NCI-H2196 (cell line): ENCODE data around the gene RSPH1.

ENCODE experiments used
- DNase-seq: peaks from one replicate; lab custom pipeline; 2025; ENCODE audit not compliant: unreplicated experiment; lab: John Stamatoyannopoulos, UW

RSPH1 gene

DNA sequence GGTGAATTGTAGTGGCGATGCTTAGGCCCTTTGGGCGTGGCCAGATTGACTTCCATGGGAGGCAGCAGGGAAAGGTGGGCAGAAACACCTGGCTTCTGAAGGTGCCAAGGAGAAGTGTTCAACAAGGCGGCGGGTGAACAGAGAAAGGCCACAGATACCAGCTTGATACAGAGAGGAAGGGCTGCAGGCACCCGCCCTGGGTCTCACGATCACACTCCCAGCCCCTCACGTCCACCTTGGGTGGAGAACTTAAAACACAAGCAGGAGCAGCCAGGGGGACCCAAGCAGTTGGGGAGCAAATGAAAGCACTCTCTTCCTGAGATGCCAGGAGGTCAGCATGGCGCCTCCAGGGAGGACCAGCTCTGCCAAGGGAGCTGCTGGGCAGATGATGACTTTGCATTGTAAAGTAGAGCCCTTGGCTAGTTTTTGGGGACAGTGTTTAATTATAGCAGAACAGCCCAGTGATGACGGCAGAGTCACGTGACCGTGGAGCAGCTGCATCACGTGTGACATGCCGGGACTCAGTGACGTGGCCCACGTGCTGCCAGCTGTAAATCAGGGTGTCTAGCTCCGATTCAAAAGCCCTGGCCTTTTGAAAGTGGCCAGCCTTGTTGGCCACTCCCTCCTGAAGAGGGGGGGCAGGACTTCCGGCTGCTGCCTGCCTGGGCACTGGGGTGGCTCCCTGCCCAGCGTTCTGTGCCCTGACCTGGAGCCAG lies 36.6 kb upstream of the RSPH1 start:
- peak; percentile 89 for DNase-seq

DNA sequence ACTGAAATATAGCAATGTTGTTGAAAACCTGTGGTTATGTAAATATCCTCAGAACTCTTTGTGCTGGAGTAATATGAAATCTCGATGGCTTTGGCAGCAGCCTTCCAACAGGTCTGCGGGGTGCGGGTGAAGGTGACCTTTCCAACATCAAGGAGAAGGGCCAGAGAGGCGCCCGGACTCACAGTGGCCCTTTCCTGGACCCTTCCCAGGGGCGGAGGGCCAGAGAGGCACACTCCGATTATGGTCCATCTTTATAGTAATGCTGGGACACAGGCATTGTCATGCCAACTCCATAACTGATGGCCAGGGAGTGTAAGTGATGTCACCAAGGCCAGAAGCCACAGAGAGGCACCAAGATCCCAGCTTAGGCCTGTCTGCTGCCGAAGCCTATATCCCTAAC lies 35.7 kb upstream of the RSPH1 start:
- DNase-seq, result no peak

DNA sequence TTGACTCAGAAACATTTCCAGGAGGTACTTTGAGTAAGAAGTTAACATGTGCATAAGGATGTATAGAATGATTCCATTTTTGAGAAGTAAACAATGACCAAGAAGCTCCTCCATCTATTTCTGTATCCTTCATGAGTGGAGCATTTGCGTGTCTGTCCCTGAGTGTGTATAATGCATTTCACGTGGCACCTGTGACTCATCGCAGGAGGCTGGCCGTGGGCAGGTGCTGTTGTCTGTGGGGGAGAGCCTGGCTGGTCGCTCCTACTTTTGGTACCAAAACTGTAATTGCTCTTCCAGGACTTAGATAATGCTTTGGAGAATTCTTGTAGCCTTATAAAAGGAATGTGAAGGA lies 34.1 kb upstream of the RSPH1 start:
- no peak for DNase-seq

DNA sequence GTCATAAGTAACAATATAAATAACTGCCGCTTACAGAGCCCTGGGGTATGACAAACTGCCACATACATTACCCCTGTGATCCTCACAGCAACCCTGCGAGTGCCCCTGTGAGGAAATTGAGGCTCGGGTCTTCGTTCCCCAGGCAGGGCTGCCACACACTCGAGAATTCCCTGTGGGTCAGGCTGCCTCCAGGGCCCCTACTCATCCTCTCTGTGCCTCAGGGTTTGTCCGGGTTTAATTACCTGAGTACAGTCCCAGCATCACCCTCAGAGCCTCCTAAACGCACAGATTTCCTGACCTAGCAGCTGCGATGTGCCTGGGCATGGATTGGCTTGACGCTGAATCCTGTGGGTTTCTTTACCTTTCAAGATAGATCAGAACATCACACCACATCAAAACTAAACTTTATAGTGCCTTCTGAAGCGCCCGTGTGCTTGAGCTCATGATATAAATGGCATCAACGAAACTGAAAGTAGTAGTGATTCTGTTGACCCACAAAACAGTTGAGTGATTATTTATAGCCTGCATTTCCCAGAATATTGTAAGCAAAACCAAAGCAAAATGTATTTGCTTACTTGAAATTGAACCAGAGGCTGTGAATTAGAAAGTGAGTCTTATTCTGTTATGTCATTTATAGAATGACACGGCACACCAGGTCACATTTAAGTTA lies 31.6 kb upstream of the RSPH1 start:
- DNase-seq, result peak; percentile 22

DNA sequence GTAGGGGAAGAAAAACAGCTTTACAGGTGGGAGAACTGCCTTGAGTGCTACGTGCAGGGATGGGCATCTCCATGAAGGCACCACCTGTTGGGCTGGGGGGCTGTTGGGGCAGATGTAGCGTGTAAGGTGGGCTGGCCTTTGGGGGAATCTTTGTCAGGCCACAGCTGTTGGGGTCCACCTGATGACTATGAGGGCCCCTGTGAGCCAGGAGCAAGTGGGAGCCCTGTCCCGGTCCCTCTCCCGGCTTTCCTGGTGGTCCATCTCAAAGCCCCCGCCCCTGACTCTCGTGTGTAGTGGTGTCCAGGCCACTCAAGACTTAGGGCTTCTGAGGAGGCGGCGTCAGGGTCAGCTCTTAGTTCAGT lies 31.1 kb upstream of the RSPH1 start:
- DNase-seq, result no peak

DNA sequence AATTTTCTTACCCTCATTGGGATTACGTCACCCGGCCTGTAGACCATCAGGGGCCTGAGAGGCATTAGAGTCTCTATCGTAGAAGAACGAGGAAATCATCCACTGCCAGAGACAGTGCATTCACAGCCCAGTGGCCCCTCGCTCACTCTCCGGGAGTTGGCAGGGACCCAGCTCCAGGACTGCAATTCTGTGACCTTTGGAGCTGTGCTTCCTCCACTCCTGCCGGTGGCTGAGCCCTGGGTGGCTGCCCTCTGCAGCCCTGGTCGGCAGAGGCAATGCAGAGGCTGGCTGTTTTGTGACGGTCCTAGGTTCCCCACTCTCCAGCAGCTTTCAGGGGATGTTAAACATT lies 30.3 kb upstream of the RSPH1 start:
- peak; percentile 19 for DNase-seq

GRCh38 chr21:42525676-42526378 lies 29.8 kb upstream of the RSPH1 start:
- DNase-seq, result no peak

DNA sequence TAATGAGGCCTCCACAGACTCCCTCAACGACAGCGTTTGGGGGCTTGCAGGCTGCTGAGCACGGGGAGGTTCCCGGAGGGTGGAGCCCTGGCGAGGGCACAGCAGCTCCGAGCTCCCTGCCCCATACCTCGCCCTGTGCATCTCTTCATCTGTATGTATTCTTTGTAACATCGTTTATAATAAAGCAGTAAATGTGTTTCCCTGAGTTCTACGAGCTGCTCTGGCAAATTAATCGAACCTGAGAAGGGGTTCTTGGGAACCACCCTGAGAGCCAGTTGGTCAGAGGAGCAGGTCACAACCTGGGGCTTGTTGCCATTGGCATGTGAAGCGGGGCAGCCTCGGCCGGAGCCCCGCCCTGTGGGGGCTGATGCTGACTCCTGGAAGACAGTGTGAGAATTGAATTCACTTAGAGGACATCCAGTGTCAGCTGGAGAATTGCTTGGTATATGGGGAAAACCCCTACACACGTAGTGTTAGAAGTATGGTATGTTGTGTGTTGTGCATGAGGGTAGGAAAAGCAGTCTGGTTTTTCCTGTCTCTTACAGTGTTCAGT lies 29.1 kb upstream of the RSPH1 start:
- DNase-seq, result peak; percentile 55

- DNase-seq, result peak; percentile 80
Observed at GRCh38 chr21:42524341-42525028, 28.5 kb upstream of the RSPH1 start.

- no peak for DNase-seq
Observed at GRCh38 chr21:42523941-42524340, 27.9 kb upstream of the RSPH1 start.

DNA sequence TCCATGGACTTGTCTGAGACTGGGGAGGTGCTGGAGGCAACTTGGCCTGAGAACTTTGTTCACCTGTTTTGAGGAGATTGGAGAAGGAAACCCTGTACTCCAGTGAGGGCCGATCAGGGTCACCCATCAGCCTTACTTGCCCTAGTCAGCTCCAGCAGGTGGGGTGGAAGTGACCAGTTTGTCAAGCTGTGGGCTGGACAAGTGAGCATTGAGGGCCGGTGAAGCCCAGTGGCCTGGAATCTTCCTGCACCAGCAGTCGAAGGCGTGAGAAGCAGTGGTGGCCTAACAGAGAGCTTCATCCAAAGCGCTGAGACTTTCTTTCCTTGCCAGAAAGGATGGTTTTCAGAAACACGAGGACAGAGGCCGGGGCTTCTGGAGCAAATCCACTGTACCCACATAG lies 27.2 kb upstream of the RSPH1 start:
- DNase-seq, result no peak

- DNase-seq, result no peak
Observed at GRCh38 chr21:42522771-42523170, 26.7 kb upstream of the RSPH1 start.

DNA sequence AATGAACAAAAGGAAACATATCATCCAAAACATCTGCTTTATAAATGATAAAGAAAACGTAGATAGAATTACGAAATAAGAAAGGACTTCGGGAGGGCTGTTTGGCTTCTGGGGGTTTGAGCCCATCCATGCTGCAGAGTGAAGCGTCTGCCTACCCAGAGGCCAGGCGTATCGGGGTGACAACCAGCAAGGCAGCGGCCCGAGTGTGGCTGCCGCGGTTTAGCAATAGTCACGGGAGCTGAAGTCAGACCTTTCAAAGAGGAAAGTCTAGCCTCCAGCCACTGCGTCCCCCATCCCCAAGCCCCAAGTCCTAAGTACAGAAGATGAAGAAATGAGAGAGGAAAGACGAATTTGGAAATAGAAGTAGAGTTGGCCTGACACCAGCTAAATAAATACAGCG lies 26.2 kb upstream of the RSPH1 start:
- no peak for DNase-seq

GRCh38 chr21:42521805-42522204 lies 25.8 kb upstream of the RSPH1 start:
- DNase-seq, result no peak

DNA sequence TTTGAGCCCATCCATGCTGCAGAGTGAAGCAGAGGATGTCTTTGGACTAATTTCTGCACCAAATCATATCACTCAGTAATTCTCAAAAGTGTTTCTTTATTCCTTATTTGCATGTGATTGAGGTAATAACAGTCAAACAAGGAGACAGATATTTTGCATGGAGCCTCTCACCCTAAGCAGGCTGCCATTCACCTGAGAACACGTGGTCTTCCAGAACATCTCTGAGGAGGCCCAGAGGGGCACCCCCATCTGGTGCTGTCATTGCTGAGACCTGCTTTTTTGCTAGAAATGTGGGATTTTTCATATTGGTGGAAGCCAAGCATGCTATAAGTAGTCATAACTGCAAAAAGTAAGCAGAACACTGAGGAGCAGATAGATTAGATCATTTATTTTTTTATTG lies 25.4 kb upstream of the RSPH1 start:
- DNase-seq, result no peak

GRCh38 chr21:42520628-42521253 lies 24.7 kb upstream of the RSPH1 start:
- no peak for DNase-seq

DNA sequence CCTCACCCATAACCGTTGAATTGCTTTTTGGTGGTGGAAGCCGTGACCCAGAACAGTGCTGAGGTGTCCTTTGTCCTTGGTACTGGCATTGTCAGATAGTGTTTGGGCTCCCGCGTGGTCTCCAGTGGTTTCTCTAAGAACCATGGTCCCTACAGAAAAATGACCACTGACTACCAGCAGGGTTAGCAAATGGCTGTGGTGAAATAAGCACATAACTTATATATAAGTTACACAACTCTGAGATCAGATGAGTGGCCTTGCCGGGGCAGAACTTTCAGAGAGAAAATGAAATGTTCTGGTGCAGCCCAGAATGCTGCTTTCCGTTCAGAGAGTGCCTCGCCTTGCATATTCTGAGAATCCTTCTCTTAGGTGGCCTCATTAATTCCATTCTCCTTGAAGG lies 22.6 kb upstream of the RSPH1 start:
- no peak for DNase-seq

DNA sequence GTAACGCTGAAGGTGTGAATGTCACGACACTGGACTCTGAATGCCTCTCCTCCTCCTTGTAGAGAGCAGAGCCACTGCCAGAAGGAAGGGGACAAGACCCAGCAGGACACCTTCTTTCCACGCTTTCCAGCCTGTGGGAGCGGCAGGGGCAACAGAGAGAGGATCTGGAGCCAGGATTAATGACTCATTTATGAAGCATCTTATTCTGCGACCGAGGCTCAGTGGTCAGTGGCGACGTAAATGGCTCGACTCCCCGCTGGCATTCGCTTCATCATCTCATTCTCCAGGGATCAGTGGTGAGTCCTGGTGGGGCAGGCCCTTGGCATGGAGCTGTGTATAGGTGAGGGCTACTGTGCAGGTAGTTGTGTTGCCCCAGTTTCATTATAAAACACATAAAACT lies 22.2 kb upstream of the RSPH1 start:
- DNase-seq, result no peak

DNA sequence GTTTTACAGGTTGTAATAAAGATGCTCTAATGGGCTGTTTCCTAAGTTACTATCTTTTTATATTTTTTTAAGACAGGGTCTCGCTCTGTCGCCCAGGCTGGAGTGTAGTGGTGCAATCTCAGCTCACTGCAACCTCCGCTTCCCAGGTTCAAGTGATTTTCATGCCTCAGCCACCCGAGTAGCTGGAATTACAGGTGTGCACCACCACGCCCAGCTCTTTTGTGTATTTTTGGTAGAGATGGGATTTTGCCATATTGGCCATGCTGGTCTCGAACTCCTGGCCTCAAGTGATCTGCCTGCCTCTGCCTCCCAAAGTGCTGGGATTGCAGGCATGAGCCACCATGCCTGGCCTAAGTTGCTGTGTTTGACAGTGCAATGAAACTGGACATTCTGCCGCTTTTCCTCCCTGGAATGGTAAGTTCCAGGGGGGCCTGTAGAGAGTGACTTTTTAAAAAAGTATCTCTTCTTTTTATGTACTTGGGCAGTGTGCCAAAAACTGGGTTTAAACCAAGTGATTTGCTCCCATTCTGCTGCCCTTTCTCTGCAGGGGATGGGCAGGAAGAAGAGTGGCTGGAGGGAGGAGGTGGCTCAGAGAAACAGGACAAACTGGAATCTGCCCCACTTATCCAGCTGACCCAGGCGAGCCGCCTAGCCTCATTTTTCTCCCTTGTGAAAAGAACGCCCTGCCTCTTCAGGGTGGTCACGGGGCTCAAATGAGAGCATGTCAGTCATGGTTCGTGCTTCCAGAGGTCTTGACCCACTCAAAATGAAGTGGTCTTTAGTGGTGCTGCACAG lies 19.9 kb upstream of the RSPH1 start:
- DNase-seq, result peak; percentile 63

DNA sequence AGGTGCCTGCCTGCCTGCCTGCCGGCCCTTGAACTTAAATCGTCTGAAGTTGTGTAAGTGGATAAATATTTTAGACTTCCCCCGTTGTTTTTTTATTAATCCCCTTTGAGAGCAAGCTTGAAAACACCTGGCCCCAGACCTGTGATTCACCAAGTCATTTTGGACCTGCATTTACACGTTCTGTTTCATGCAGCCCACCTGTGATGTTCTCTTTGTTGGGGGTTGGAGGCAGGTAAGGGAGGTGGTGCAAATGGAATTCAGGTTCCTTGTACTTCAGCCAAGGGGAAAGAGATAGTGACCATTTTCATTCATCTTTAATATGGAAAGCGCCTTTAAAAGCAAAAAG lies 18.8 kb upstream of the RSPH1 start:
- DNase-seq, result no peak
